ENCODE results near the gene PGAP1.

Gene PGAP1

GRCh38 chr2:196884368-196884767 is 42.1 kb downstream of the PGAP1 start:
- no peak for DNase-seq (ENCODE audit: low read depth)

- no peak for DNase-seq (ENCODE audit: low read depth)
These were observed 50.1 kb downstream of the PGAP1 start for GRCh38 chr2:196876364-196876763.

- no peak for DNase-seq (ENCODE audit: low read depth)
These were observed 51.1 kb downstream of the PGAP1 start for GRCh38 chr2:196875414-196875813.

- no peak for DNase-seq (ENCODE audit: low read depth)
These were observed 53.0 kb downstream of the PGAP1 start for GRCh38 chr2:196873511-196873910.

GRCh38 chr2:196854629-196855028 is 71.9 kb downstream of the PGAP1 start:
- no peak for DNase-seq (ENCODE audit: low read depth)

- no peak for DNase-seq (ENCODE audit: low read depth)
These were observed 73.0 kb downstream of the PGAP1 start for GRCh38 chr2:196853301-196854087.

- no peak for DNase-seq (ENCODE audit: low read depth)
These were observed 75.4 kb downstream of the PGAP1 start for GRCh38 chr2:196851088-196851487.

- no peak for DNase-seq (ENCODE audit: low read depth)
These were observed 76.6 kb downstream of the PGAP1 start for GRCh38 chr2:196849895-196850294.

- no peak for DNase-seq (ENCODE audit: low read depth)
These were observed 80.2 kb downstream of the PGAP1 start for GRCh38 chr2:196846295-196846694.

- DNase-seq (ENCODE audit: low read depth): no peak
These were observed 81.1 kb downstream of the PGAP1 start for GRCh38 chr2:196845371-196845770.

- DNase-seq (ENCODE audit: low read depth): no peak
These were observed 86.3 kb downstream of the PGAP1 start for GRCh38 chr2:196840171-196840570.

GRCh38 chr2:196839574-196839973 is 86.9 kb downstream of the PGAP1 start:
- DNase-seq (ENCODE audit: low read depth): no peak

- DNase-seq (ENCODE audit: low read depth): no peak
These were observed 90.1 kb downstream of the PGAP1 start for GRCh38 chr2:196836440-196836839.

GRCh38 chr2:196830701-196831100 is 95.8 kb downstream of the PGAP1 start:
- no peak for DNase-seq (ENCODE audit: low read depth)

GRCh38 chr2:196827356-196827755 is 99.2 kb downstream of the PGAP1 start:
- DNase-seq (ENCODE audit: low read depth): no peak

GRCh38 chr2:196823750-196824522 is 102.6 kb downstream of the PGAP1 start:
- no peak for DNase-seq (ENCODE audit: low read depth)

GRCh38 chr2:196821195-196821594 is 105.3 kb downstream of the PGAP1 start:
- no peak for DNase-seq (ENCODE audit: low read depth)

GRCh38 chr2:196809260-196809659 is 117.2 kb downstream of the PGAP1 start, which contains the start of gene C2orf66:
Gene C2orf66 (minus strand): TSS chr2:196809355. CDS start chr2:196809336, 19 bp downstream.
- DNase-seq (ENCODE audit: low read depth): no peak

GRCh38 chr2:196808083-196808665 is 118.3 kb downstream of the PGAP1 start:
- no peak for DNase-seq (ENCODE audit: low read depth)

- DNase-seq (ENCODE audit: low read depth): no peak
These were observed 122.1 kb downstream of the PGAP1 start for GRCh38 chr2:196804381-196804780.

- DNase-seq (ENCODE audit: low read depth): no peak
These were observed 124.1 kb downstream of the PGAP1 start for GRCh38 chr2:196802401-196802800.

- no peak for DNase-seq (ENCODE audit: low read depth)
These were observed 124.7 kb downstream of the PGAP1 start for GRCh38 chr2:196801674-196802261.

GRCh38 chr2:196798980-196799379 is 127.5 kb downstream of the PGAP1 start:
- no peak for DNase-seq (ENCODE audit: low read depth)

Data from activated T-cell treated with anti-CD3 and anti-CD28 coated beads for 24 hours (primary cell).